WTC11 (cell line): Measurements from ENCODE around the gene PRLR. TPM values are rescaled to one million over a fixed set of nuclear protein-coding genes. Genes with fewer than 3 reads are reported as not detected.

Experiments
- ATAC-seq: fragments of 200-7000 bp; cut with Tn5 transposase; 2 replicates; pipeline ENCODE4 v1.10.0; 2021; ENCODE audit warnings: mild to moderate bottlenecking, moderate library complexity
- CTCF ChIA-PET: fragments of 300-600 bp; sonication (Branson Sonifier 250); formaldehyde crosslinking; loops from one replicate; lab custom pipeline; 2021; ENCODE audit warnings: antibody characterized with exemption; lab: Charles Lee
- POLR2A ChIA-PET: fragments of 350-600 bp; sonication (Branson Sonifier 250); formaldehyde crosslinking; loops from one replicate; lab custom pipeline; 2021; ENCODE audit warnings: antibody characterized with exemption; lab: Charles Lee
- DNase-seq: peaks from one replicate; pipeline ENCODE4 v3.0.0; 2021; ENCODE audit warnings: low spot score
- H3K27ac Mint-ChIP-seq: 2 replicates; pipeline ENCODE4 v1.8.0; 2021; ENCODE audit warnings: mixed read lengths
- H3K27me3 Mint-ChIP-seq: 2 replicates; pipeline ENCODE4 v1.8.0; 2021; ENCODE audit warnings: low read depth, mild to moderate bottlenecking, moderate library complexity, mixed read lengths
- H3K36me3 Mint-ChIP-seq: 2 replicates; pipeline ENCODE4 v1.8.0; 2021; ENCODE audit warnings: mixed read lengths
- H3K4me1 Mint-ChIP-seq: 2 replicates; pipeline ENCODE4 v1.8.0; 2022; ENCODE audit warnings: mixed read lengths
- H3K4me3 Mint-ChIP-seq: 2 replicates; pipeline ENCODE4 v1.8.0; 2021; ENCODE audit warnings: mild to moderate bottlenecking, moderate library complexity, mixed read lengths
- H3K9me3 Mint-ChIP-seq: 2 replicates; pipeline ENCODE4 v1.8.0; 2021; ENCODE audit warnings: mixed read lengths
- AR ChIP-seq: fragments of 250-450 bp; sonication (Bioruptor Pico); IDR thresholded peaks from 2 replicates; pipeline ENCODE4 v1.9.0; 2021; ENCODE audit warnings: mild to moderate bottlenecking
- ATF6 ChIP-seq: sonication (generic); formaldehyde crosslinking; IDR thresholded peaks from 2 replicates; pipeline ENCODE4 v1.8.1; 2023; ENCODE audit warnings: mild to moderate bottlenecking, missing genetic modification reagents
- CDX4 ChIP-seq: fragments of 250-450 bp; sonication (Bioruptor Pico); IDR thresholded peaks from 2 replicates; pipeline ENCODE4 v1.9.0; 2021; ENCODE audit warnings: moderate library complexity, mild to moderate bottlenecking, inconsistent platforms, borderline replicate concordance
- E2F4 ChIP-seq: sonication (generic); formaldehyde crosslinking; IDR thresholded peaks from 2 replicates; pipeline ENCODE4 v1.8.1; 2022; ENCODE audit warnings: low read depth, mild to moderate bottlenecking, moderate library complexity, missing genetic modification reagents, borderline replicate concordance
- ETV6 ChIP-seq: sonication (generic); formaldehyde crosslinking; IDR thresholded peaks from 2 replicates; pipeline ENCODE4 v1.8.1; 2022; ENCODE audit warnings: mild to moderate bottlenecking, missing genetic modification reagents
- FOXP1 ChIP-seq: sonication (generic); formaldehyde crosslinking; IDR thresholded peaks from 2 replicates; pipeline ENCODE4 v1.8.0; 2022; ENCODE audit warnings: missing genetic modification reagents, mild to moderate bottlenecking, moderate library complexity, borderline replicate concordance
- GTF2I ChIP-seq: fragments of 250-450 bp; sonication (Bioruptor Pico); conservative IDR thresholded peaks from 2 replicates; pipeline ENCODE4 v1.4.0; 2021; ENCODE audit warnings: mild to moderate bottlenecking
- HMGA2 ChIP-seq: fragments of 250-450 bp; sonication (Bioruptor Pico); IDR thresholded peaks from 2 replicates; pipeline ENCODE4 v1.4.0; 2021; ENCODE audit warnings: mild to moderate bottlenecking, moderate library complexity
- IRF2 ChIP-seq: sonication (generic); formaldehyde crosslinking; IDR thresholded peaks from 2 replicates; pipeline ENCODE4 v1.8.0; 2022; ENCODE audit warnings: low read depth, missing genetic modification reagents, borderline replicate concordance
- JAZF1 ChIP-seq: fragments of 250-450 bp; sonication (Bioruptor Pico); IDR thresholded peaks from 2 replicates; pipeline ENCODE4 v1.9.0; 2021; ENCODE audit warnings: moderate library complexity, mild to moderate bottlenecking, inconsistent platforms
- JUN ChIP-seq: sonication (generic); formaldehyde crosslinking; IDR thresholded peaks from 2 replicates; pipeline ENCODE4 v1.8.0; 2023; ENCODE audit warnings: mild to moderate bottlenecking, missing genetic modification reagents
- KAT7 ChIP-seq: sonication (generic); formaldehyde crosslinking; IDR thresholded peaks from 2 replicates; pipeline ENCODE4 v1.8.1; 2023; ENCODE audit warnings: missing genetic modification reagents, mild to moderate bottlenecking, borderline replicate concordance
- MXD4 ChIP-seq: fragments of 250-450 bp; sonication (Bioruptor Pico); IDR thresholded peaks from 2 replicates; pipeline ENCODE4 v1.8.0; 2021; ENCODE audit warnings: mild to moderate bottlenecking, moderate library complexity, borderline replicate concordance
- NFATC4 ChIP-seq: fragments of 250-450 bp; sonication (Bioruptor Pico); IDR thresholded peaks from 2 replicates; pipeline ENCODE4 v1.9.0; 2021; ENCODE audit warnings: mild to moderate bottlenecking
- RORB ChIP-seq: fragments of 250-450 bp; sonication (Bioruptor Pico); IDR thresholded peaks from 2 replicates; pipeline ENCODE4 v1.9.0; 2021; ENCODE audit warnings: mild to moderate bottlenecking
- SMAD4 ChIP-seq: sonication (generic); formaldehyde crosslinking; IDR thresholded peaks from 2 replicates; pipeline ENCODE4 v1.8.0; 2022; ENCODE audit warnings: mild to moderate bottlenecking, missing genetic modification reagents
- SOX15 ChIP-seq: fragments of 250-450 bp; sonication (Bioruptor Pico); IDR thresholded peaks from 2 replicates; pipeline ENCODE4 v1.9.0; 2021; ENCODE audit warnings: mild to moderate bottlenecking
- SP1 ChIP-seq: sonication (generic); formaldehyde crosslinking; conservative IDR thresholded peaks from 2 replicates; pipeline ENCODE4 v1.8.1; 2022; ENCODE audit warnings: missing genetic modification reagents
- USF2 ChIP-seq: sonication (generic); formaldehyde crosslinking; IDR thresholded peaks from 2 replicates; pipeline ENCODE4 v1.8.1; 2023; ENCODE audit warnings: mild to moderate bottlenecking, missing genetic modification reagents, moderate library complexity
- ZBTB21 ChIP-seq: sonication (generic); formaldehyde crosslinking; IDR thresholded peaks from 2 replicates; pipeline ENCODE4 v1.8.1; 2023; ENCODE audit warnings: mild to moderate bottlenecking, missing genetic modification reagents, borderline replicate concordance
- ZBTB43 ChIP-seq: sonication (generic); formaldehyde crosslinking; IDR thresholded peaks from 2 replicates; pipeline ENCODE4 v1.8.1; 2023; ENCODE audit warnings: mild to moderate bottlenecking, missing genetic modification reagents
- ZNF138 ChIP-seq: sonication (generic); formaldehyde crosslinking; conservative IDR thresholded peaks from 2 replicates; pipeline ENCODE4 v1.8.1; 2022; ENCODE audit warnings: mild to moderate bottlenecking, moderate library complexity, missing genetic modification reagents
- ZNF232 ChIP-seq: sonication (generic); formaldehyde crosslinking; IDR thresholded peaks from 2 replicates; pipeline ENCODE4 v1.8.0; 2022; ENCODE audit warnings: mild to moderate bottlenecking, missing genetic modification reagents
- ZNF317 ChIP-seq: sonication (generic); formaldehyde crosslinking; IDR thresholded peaks from 2 replicates; pipeline ENCODE4 v1.8.1; 2023; ENCODE audit warnings: low read depth, mild to moderate bottlenecking, moderate library complexity, missing genetic modification reagents, borderline replicate concordance
- ZNF396 ChIP-seq: fragments of 250-450 bp; sonication (Bioruptor Pico); IDR thresholded peaks from 2 replicates; pipeline ENCODE4 v1.8.0; 2021; ENCODE audit warnings: mild to moderate bottlenecking, moderate library complexity, borderline replicate concordance
- total RNA-seq: library from RNA; stranded (reverse); gene quantifications from 3 replicates; pipeline ENCODE4 v1.2.3, GENCODE V29; 2021

The PRLR gene
- total RNA-seq, 1 experiment from 2014 or later, result 3.2 TPM

GRCh38 chr5:35214051-35214450 is 16.2 kb downstream of the PRLR start:
- Mint-ChIP-seq H3K27me3 (no peaks in the 10 kb centered on the region), H3K36me3 (no peaks in the 10 kb centered on the region), H3K9me3 (peaks cover 4% of the 10 kb centered on the region; the same call in 1 of the 2 replicates), H3K4me1 (no peaks in the 10 kb centered on the region), H3K4me3 (no peak overlapping the region), H3K27ac (no peak overlapping the region)
- TF ChIP-seq ZNF138 (CRISPR knock-in tag) (no peak), E2F4 (CRISPR knock-in tag) (no peak), RORB (CRISPR knock-in tag) (no peak), NFATC4 (CRISPR knock-in tag) (no peak), AR (CRISPR knock-in tag) (no peak), FOXP1 (CRISPR knock-in tag) (no peak), ETV6 (CRISPR knock-in tag) (no peak), ZNF232 (CRISPR knock-in tag) (no peak), JUN (no peak), HMGA2 (CRISPR knock-in tag) (no peak), ZNF396 (CRISPR knock-in tag) (no peak), MXD4 (CRISPR knock-in tag) (no peak)
- ChIA-PET POLR2A (no interaction called here), CTCF (no interaction called here)
- ATAC-seq (no peak), DNase-seq (no peak)

- ATAC-seq, result no peak
- DNase-seq, result no peak
- H3K9me3 Mint-ChIP-seq, result peaks cover 4% of the 10 kb centered on the region; the same call in 1 of the 2 replicates
- H3K27ac Mint-ChIP-seq, result no peak overlapping the region
- H3K36me3 Mint-ChIP-seq, result no peaks in the 10 kb centered on the region
- no peak overlapping the region for H3K4me3 Mint-ChIP-seq
- H3K27me3 Mint-ChIP-seq, result no peaks in the 10 kb centered on the region
- CTCF ChIA-PET, result no interaction called here
- POLR2A ChIA-PET, result no interaction called here
- no peaks in the 10 kb centered on the region for H3K4me1 Mint-ChIP-seq
- TF ChIP-seq CDX4 (CRISPR knock-in tag) (no peak), KAT7 (CRISPR knock-in tag) (no peak), SP1 (no peak), JAZF1 (CRISPR knock-in tag) (no peak), USF2 (CRISPR knock-in tag) (no peak), ATF6 (no peak), ZBTB43 (CRISPR knock-in tag) (no peak), FOXP1 (CRISPR knock-in tag) (no peak), IRF2 (no peak), ZBTB21 (CRISPR knock-in tag) (no peak), GTF2I (CRISPR knock-in tag) (no peak), SOX15 (no peak), SMAD4 (CRISPR knock-in tag) (no peak), ZNF317 (CRISPR knock-in tag) (no peak)
Observed at GRCh38 chr5:35213608-35214007, 16.7 kb downstream of the PRLR start.
